IMR-90 (cell line): ENCODE results near the gene MLNR. TPM values are rescaled to one million over a fixed set of nuclear protein-coding genes. Genes with fewer than 3 reads are reported as not detected.

Experiments used
- ATAC-seq: fragments of 200-7000 bp; cut with Tn5 transposase; 2 replicates; pipeline ENCODE4 v1.9.1; 2020; ENCODE audit warnings: low read depth, mild to moderate bottlenecking, moderate library complexity
- BruUV-seq: library from RNA; stranded (reverse); fragments of 400-500 nt; replicated peaks from 2 replicates; lab custom pipeline; 2021; lab: Mats Ljungman, UMichigan
- CTCF ChIA-PET: fragments of 300-600 bp; formaldehyde crosslinking; extraction: SDS; loops from one replicate; lab custom pipeline; 2021; ENCODE audit warnings: antibody characterized with exemption; lab: Yijun Ruan, JAX
- POLR2A ChIA-PET: fragments of 300-600 bp; sonication (Branson Sonifier 250); formaldehyde crosslinking; loops from one replicate; lab custom pipeline; 2022; ENCODE audit warnings: antibody characterized with exemption; ENCODE audit not compliant: unreplicated experiment; lab: Charles Lee
- DNase-seq: peaks from one replicate; pipeline ENCODE4 v3.0.0; 2013
- H2AFZ ChIP-seq: replicated peaks from 2 replicates; pipeline ENCODE3; 2013; ENCODE audit warnings: low read length, mild to moderate bottlenecking; ENCODE audit not compliant: poor library complexity
- H2AK5ac ChIP-seq: 2 replicates; pipeline ENCODE4 v1.6.1; 2013; ENCODE audit warnings: low read depth, low read length, inconsistent platforms
- H2AK9ac ChIP-seq: replicated peaks from 2 replicates; pipeline ENCODE3; 2013; ENCODE audit warnings: mild to moderate bottlenecking, low read depth, low read length, moderate library complexity; ENCODE audit not compliant: poor library complexity
- H2BK120ac ChIP-seq: 2 replicates; pipeline ENCODE4 v1.6.1; 2013; ENCODE audit warnings: low read depth, low read length, inconsistent platforms
- H2BK15ac ChIP-seq: 3 replicates; pipeline ENCODE4 v1.6.1; 2013; ENCODE audit warnings: low read depth, low read length, inconsistent platforms
- H2BK20ac ChIP-seq: 2 replicates; pipeline ENCODE4 v1.6.1; 2013; ENCODE audit warnings: low read depth, mild to moderate bottlenecking, inconsistent platforms, low read length, moderate library complexity
- H2BK5ac ChIP-seq: 2 replicates; pipeline ENCODE4 v1.6.1; 2013; ENCODE audit warnings: mild to moderate bottlenecking, low read depth, low read length, inconsistent platforms; ENCODE audit not compliant: poor library complexity, severe bottlenecking
- H3K14ac ChIP-seq: replicated peaks from 2 replicates; pipeline ENCODE4 v1.6.1; 2013; ENCODE audit warnings: low read depth, low read length, inconsistent platforms
- H3K18ac ChIP-seq: 2 replicates; pipeline ENCODE4 v1.6.1; 2013; ENCODE audit warnings: low read depth, low read length, control low read depth
- H3K23ac ChIP-seq: 2 replicates; pipeline ENCODE4 v1.6.1; 2013; ENCODE audit warnings: low read depth, low read length, inconsistent platforms
- H3K27ac ChIP-seq: 2 replicates; pipeline ENCODE4 v1.5.1; 2013; ENCODE audit warnings: mild to moderate bottlenecking, control low read depth, low read length; ENCODE audit not compliant: insufficient read depth
- H3K27me3 ChIP-seq: 2 replicates; pipeline ENCODE4 v1.6.1; 2013; ENCODE audit warnings: low read length; ENCODE audit not compliant: control insufficient read depth, insufficient read depth
- H3K36me3 ChIP-seq: 2 replicates; pipeline ENCODE4 v1.6.1; 2013; ENCODE audit warnings: low read length, mixed read lengths; ENCODE audit not compliant: control insufficient read depth, insufficient read depth
- H3K4ac ChIP-seq: 2 replicates; pipeline ENCODE4 v1.6.1; 2013; ENCODE audit warnings: low read depth, low read length, inconsistent platforms
- H3K4me1 ChIP-seq: 2 replicates; pipeline ENCODE4 v1.6.1; 2013; ENCODE audit warnings: low read length, mixed read lengths; ENCODE audit not compliant: control insufficient read depth, insufficient read depth
- H3K4me2 ChIP-seq: 2 replicates; pipeline ENCODE4 v1.6.1; 2013; ENCODE audit warnings: low read depth, mild to moderate bottlenecking, control low read depth, low read length, moderate library complexity
- H3K4me3 ChIP-seq: 2 replicates; pipeline ENCODE4 v1.5.1; 2013; ENCODE audit warnings: low read depth, mild to moderate bottlenecking, control low read depth, low read length, moderate library complexity; ENCODE audit not compliant: insufficient read depth
- H3K56ac ChIP-seq: 2 replicates; pipeline ENCODE4 v1.6.1; 2013; ENCODE audit warnings: low read length, inconsistent platforms; ENCODE audit not compliant: insufficient read depth; ENCODE audit errors: extremely low read depth
- H3K79me1 ChIP-seq, 2 experiments: 2 replicates each; pipeline ENCODE4 v1.6.1; 2013; ENCODE audit warnings: low read length in 2 of 2, inconsistent platforms in 1 of 2, low read depth in 1 of 2
- H3K9ac ChIP-seq: 2 replicates; pipeline ENCODE4 v1.6.1; 2013; ENCODE audit warnings: low read depth, low read length, control low read depth
- H3K9me1 ChIP-seq: 2 replicates; pipeline ENCODE4 v1.6.1; 2013; ENCODE audit warnings: low read length, inconsistent platforms; ENCODE audit not compliant: insufficient read depth
- H3K9me3 ChIP-seq: 2 replicates; pipeline ENCODE4 v1.6.1; 2013; ENCODE audit warnings: low read length; ENCODE audit not compliant: control insufficient read depth, insufficient read depth
- H4K20me1 ChIP-seq: 2 replicates; pipeline ENCODE4 v1.6.1; 2013; ENCODE audit warnings: low read length, inconsistent platforms; ENCODE audit not compliant: insufficient read depth
- H4K5ac ChIP-seq: 2 replicates; pipeline ENCODE4 v1.6.1; 2013; ENCODE audit warnings: mild to moderate bottlenecking, low read depth, low read length, control low read depth
- H4K8ac ChIP-seq, 2 experiments: 2 replicates each; pipeline ENCODE4 v1.6.1; 2013; ENCODE audit warnings: low read depth in 2 of 2, low read length in 2 of 2, control low read depth in 1 of 2, inconsistent platforms in 1 of 2
- H4K91ac ChIP-seq: 2 replicates; pipeline ENCODE4 v1.6.1; 2013; ENCODE audit warnings: low read depth, low read length, inconsistent platforms; ENCODE audit not compliant: insufficient read depth
- BHLHE40 ChIP-seq: fragments of 150-350 bp; IDR thresholded peaks from 2 replicates; pipeline ENCODE4 v1.6.1; 2016; ENCODE audit warnings: mild to moderate bottlenecking, low read depth, low read length
- CEBPB ChIP-seq: IDR thresholded peaks from 2 replicates; pipeline ENCODE4 v1.6.1; 2012; ENCODE audit warnings: low read depth, low read length, improper control_type of control experiment
- CTCF ChIP-seq: conservative IDR thresholded peaks from 2 replicates; pipeline ENCODE4 v1.5.1; 2012; ENCODE audit warnings: mild to moderate bottlenecking, low read depth, low read length, improper control_type of control experiment
- ELK1 ChIP-seq: fragments of 150-350 bp; IDR thresholded peaks from 2 replicates; pipeline ENCODE4 v1.6.1; 2016; ENCODE audit warnings: low read depth, mild to moderate bottlenecking, low read length, moderate library complexity, borderline replicate concordance
- FOS ChIP-seq: fragments of 150-350 bp; IDR thresholded peaks from 2 replicates; pipeline ENCODE4 v1.6.1; 2016; ENCODE audit warnings: low read depth, low read length
- MAFK ChIP-seq: IDR thresholded peaks from 2 replicates; pipeline ENCODE4 v1.6.1; 2012; ENCODE audit warnings: low read depth, low read length, improper control_type of control experiment
- MAZ ChIP-seq: IDR thresholded peaks from 2 replicates; pipeline ENCODE4 v1.6.1; 2012; ENCODE audit warnings: low read depth, mild to moderate bottlenecking, low read length, improper control_type of control experiment, moderate library complexity, borderline replicate concordance
- MXI1 ChIP-seq: IDR thresholded peaks from 2 replicates; pipeline ENCODE4 v1.6.1; 2012; ENCODE audit warnings: low read depth, mild to moderate bottlenecking, low read length, moderate library complexity, borderline replicate concordance
- NFE2L2 ChIP-seq: fragments of 150-350 bp; IDR thresholded peaks from 2 replicates; pipeline ENCODE4 v1.6.1; 2016; ENCODE audit warnings: low read depth, mild to moderate bottlenecking, low read length
- POLR2A ChIP-seq: IDR thresholded peaks from 2 replicates; pipeline ENCODE4 v1.6.1; 2012; ENCODE audit warnings: mild to moderate bottlenecking, low read depth, low read length
- RAD21 ChIP-seq: IDR thresholded peaks from 2 replicates; pipeline ENCODE4 v1.6.1; 2012; ENCODE audit warnings: low read length, improper control_type of control experiment
- RCOR1 ChIP-seq: IDR thresholded peaks from 2 replicates; pipeline ENCODE4 v1.6.1; 2012; ENCODE audit warnings: mild to moderate bottlenecking, low read length, improper control_type of control experiment; ENCODE audit not compliant: insufficient replicate concordance
- RFX5 ChIP-seq: IDR thresholded peaks from 2 replicates; pipeline ENCODE4 v1.8.0; 2012; ENCODE audit warnings: low read depth, mild to moderate bottlenecking, low read length, moderate library complexity
- SMC3 ChIP-seq: fragments of 150-350 bp; IDR thresholded peaks from 2 replicates; pipeline ENCODE4 v1.6.1; 2016; ENCODE audit warnings: low read depth, mild to moderate bottlenecking, antibody characterized with exemption, low read length, moderate library complexity
- USF2 ChIP-seq: fragments of 150-350 bp; IDR thresholded peaks from 2 replicates; pipeline ENCODE4 v1.6.1; 2017; ENCODE audit warnings: mild to moderate bottlenecking, antibody characterized with exemption, low read length, low read depth
- WGBS, 2 experiments: methylation state at CpG; one replicate each; pipeline versions ENCODE4 v1.1.5 to v1.1.7; 2013; ENCODE audit warnings: missing lambda C conversion rate in 2 of 2; ENCODE audit not compliant: insufficient read length in 1 of 2; ENCODE audit errors: extremely low coverage in 2 of 2; 5-methylcytosine and 5-hydroxymethylcytosine counted together
- dilution Hi-C: fragments of 300-500 bp; cut with HindIII; formaldehyde crosslinking; loops from one replicate; pipeline ENCODE4 v1.14.3; 2018; ENCODE audit warnings: low sequenced_read_pairs; ENCODE audit not compliant: unreplicated experiment
- in situ Hi-C: fragments of 300-500 bp; cut with MboI; formaldehyde crosslinking; loops from 3 replicates; pipeline ENCODE4 v1.14.3; 2019; ENCODE audit warnings: low sequenced_read_pairs, inconsistent platforms, mixed read lengths
- intact Hi-C: fragments of 100-400 bp; cut with micrococcal nuclease; formaldehyde crosslinking; loops from 2 replicates; pipeline ENCODE4 v1.10.0; 2022
- polyA plus RNA-seq, 3 experiments: library from polyadenylated mRNA; depleted of rRNA; stranded (reverse); fragments of >200 nt; gene quantifications; 2 replicates each; pipeline ENCODE4 v1.2.3, GENCODE V29; 2012; ENCODE audit warnings: low replicate concordance in 1 of 3
- total RNA-seq: library from RNA; depleted of rRNA; stranded (reverse); fragments of >200 nt; gene quantifications from 2 replicates; pipeline ENCODE4 v1.2.3, GENCODE V29; 2012

MLNR gene
- total and polyA plus RNA-seq, 2 of the 4 experiments (the other 2 are of a cell fraction) = not detected

GRCh38 chr13:49210669-49211068 is 9.5 kb upstream of the MLNR start:
- Histone ChIP-seq H3K9me1 (no peaks in the 10 kb centered on the region), H3K18ac (no peak overlapping the region), H2AFZ (no peak overlapping the region), H4K5ac (no peak overlapping the region), H4K91ac (no peak overlapping the region), H3K56ac (no peak overlapping the region), H3K36me3 (peaks cover 20% of the 10 kb centered on the region), H3K27ac (no peak overlapping the region), H2AK9ac (no peak overlapping the region), H4K20me1 (no peaks in the 10 kb centered on the region), H3K4ac (no peak overlapping the region), H2BK5ac (no peak overlapping the region), H4K8ac (no peak overlapping the region), H2AK5ac (no peak overlapping the region), H3K4me1 (no peaks in the 10 kb centered on the region), H2BK15ac (no peak overlapping the region), H2BK120ac (no peak overlapping the region), H3K4me2 (no peak overlapping the region), H2BK20ac (no peak overlapping the region), H3K4me3 (no peak overlapping the region), H3K9me3 (no peaks in the 10 kb centered on the region), H3K27me3 (no peaks in the 10 kb centered on the region), H3K14ac (no peak overlapping the region), H3K9ac (no peak overlapping the region), H3K23ac (no peak overlapping the region), H3K79me1 (no peaks in the 10 kb centered on the region)
- dilution Hi-C loops = no loop called here
- DNase-seq = no peak
- ChIA-PET POLR2A (no interaction called here), CTCF (interaction anchor here (0.7 to 1.0 kb wide), 2 partner anchors 13 to 381 kb away, joined by 3 read pairs; no protein-coding TSS in a partner anchor)
- WGBS, 2 experiments = 100% methylated on average over 4 of the region's 5 CpGs; no CpG with 5 or more reads in 1 of the 2 experiments
- no TSS peak for BruUV-seq
- in situ Hi-C loops = no loop called here
- TF ChIP-seq SMC3 = no peak
- no peak for TF ChIP-seq RFX5
- no peak for TF ChIP-seq MAZ
- TF ChIP-seq RAD21 = no peak
- TF ChIP-seq CTCF = no peak
- no peak for TF ChIP-seq MAFK
- TF ChIP-seq NFE2L2 = no peak
- no peak for TF ChIP-seq CEBPB
- no peak for TF ChIP-seq RCOR1
- no peak for TF ChIP-seq ELK1
- no peak for TF ChIP-seq USF2
- no peak for TF ChIP-seq POLR2A
- TF ChIP-seq FOS = no peak
- TF ChIP-seq MXI1 = no peak
- no peak for TF ChIP-seq BHLHE40
- no peak for ATAC-seq
- intact Hi-C loops = no loop called here
